ENCODE measurements around the gene DBX1.

GRCh38 chr11:20162824-20163782 lies 2.8 kb upstream of the DBX1 start:
- peak; percentile 86 for TF ChIP-seq EZH2phosphoT487 (IDR thresholded peaks at IDR 0.05; ENCODE audit: insufficient read depth, low read depth)
- peak; percentile 99 for TF ChIP-seq EZH2 (IDR thresholded peaks at IDR 0.05; ENCODE audit: insufficient read depth, poor library complexity, severe bottlenecking)

Measured in GM23248 (cell line).